Mesothelial cell of epicardium (in vitro differentiated cells): ENCODE results near the gene EXOG. TPM values are rescaled to one million over a fixed set of nuclear protein-coding genes. Genes with fewer than 3 reads are reported as not detected.
A peak's percentile ranks its signal among the peaks of the same experiment; 100 is the strongest.

Experiments
- DNase-seq, 2 experiments: peaks; one replicate each; pipeline ENCODE4 v3.0.0; 2021; ENCODE audit warnings: low spot score in 2 of 2; ENCODE audit not compliant: unreplicated experiment in 2 of 2
- H3K27ac Mint-ChIP-seq: 2 replicates; pipeline ENCODE4 v1.8.0; 2021; ENCODE audit warnings: mixed read lengths
- H3K27me3 Mint-ChIP-seq: 2 replicates; pipeline ENCODE4 v1.8.0; 2021; ENCODE audit warnings: low read depth, mixed read lengths
- H3K36me3 Mint-ChIP-seq: 2 replicates; pipeline ENCODE4 v1.8.0; 2021; ENCODE audit warnings: mixed read lengths
- H3K4me1 Mint-ChIP-seq: 2 replicates; pipeline ENCODE4 v1.8.0; 2021; ENCODE audit warnings: mixed read lengths
- H3K4me3 Mint-ChIP-seq: 2 replicates; pipeline ENCODE4 v1.8.0; 2021; ENCODE audit warnings: mild to moderate bottlenecking, moderate library complexity, mixed read lengths
- H3K9me3 Mint-ChIP-seq: 2 replicates; pipeline ENCODE4 v1.8.0; 2021; ENCODE audit warnings: mixed read lengths
- CTCF ChIP-seq: fragments of 200-600 bp; sonication (generic); IDR thresholded peaks from one replicate; pipeline ENCODE4 v1.5.0; 2021; ENCODE audit warnings: antibody characterized with exemption; ENCODE audit not compliant: unreplicated experiment
- total RNA-seq: library from RNA; stranded (reverse); gene quantifications from 3 replicates; pipeline ENCODE4 v1.2.1, GENCODE V29; 2021

Gene EXOG
- total RNA-seq, 1 donor from 2014 or later: 19.5 TPM

- H3K36me3 Mint-ChIP-seq: no peaks in the 10 kb centered on the region
- H3K4me3 Mint-ChIP-seq: no peak overlapping the region
- H3K9me3 Mint-ChIP-seq: peaks cover 9% of the 10 kb centered on the region
- no peak for DNase-seq
- no peaks in the 10 kb centered on the region for H3K4me1 Mint-ChIP-seq
- H3K27me3 Mint-ChIP-seq: peaks cover 10% of the 10 kb centered on the region
- no peak for TF ChIP-seq CTCF
- H3K27ac Mint-ChIP-seq: no peak overlapping the region
Measured at GRCh38 chr3:38555926-38556325, 59.8 kb downstream of the EXOG start.

GRCh38 chr3:38556640-38557358 is 60.7 kb downstream of the EXOG start:
- Mint-ChIP-seq H3K27ac (no peak overlapping the region), H3K4me3 (no peak overlapping the region), H3K9me3 (peaks cover 9% of the 10 kb centered on the region), H3K27me3 (peaks cover 10% of the 10 kb centered on the region), H3K4me1 (no peaks in the 10 kb centered on the region), H3K36me3 (no peaks in the 10 kb centered on the region)
- TF ChIP-seq CTCF: no peak
- peak in 1 of 2 experiments; percentile 29 for DNase-seq

GRCh38 chr3:38558864-38559263 is 62.7 kb downstream of the EXOG start:
- no peak for TF ChIP-seq CTCF
- H3K4me1 Mint-ChIP-seq: no peaks in the 10 kb centered on the region
- peaks cover 6% of the 10 kb centered on the region for H3K27me3 Mint-ChIP-seq
- H3K36me3 Mint-ChIP-seq: no peaks in the 10 kb centered on the region
- no peak overlapping the region for H3K4me3 Mint-ChIP-seq
- H3K27ac Mint-ChIP-seq: no peak overlapping the region
- H3K9me3 Mint-ChIP-seq: peaks cover 5% of the 10 kb centered on the region
- DNase-seq: no peak

GRCh38 chr3:38560284-38560683 is 64.1 kb downstream of the EXOG start:
- Mint-ChIP-seq H3K4me3 (no peak overlapping the region), H3K4me1 (no peaks in the 10 kb centered on the region), H3K27me3 (peaks cover 6% of the 10 kb centered on the region), H3K27ac (no peak overlapping the region), H3K9me3 (no peaks in the 10 kb centered on the region), H3K36me3 (no peaks in the 10 kb centered on the region)
- TF ChIP-seq CTCF: peak; percentile 48
- DNase-seq: no peak

- H3K4me3 Mint-ChIP-seq: no peak overlapping the region
Measured at GRCh38 chr3:38560996-38561717, 65.0 kb downstream of the EXOG start.

More at GRCh38 chr3:38560996-38561717, 65.0 kb downstream of the EXOG start:
- Mint-ChIP-seq H3K27ac (no peak overlapping the region), H3K27me3 (peaks cover 6% of the 10 kb centered on the region), H3K9me3 (no peaks in the 10 kb centered on the region), H3K4me1 (no peaks in the 10 kb centered on the region), H3K36me3 (no peaks in the 10 kb centered on the region)
- TF ChIP-seq CTCF: no peak
- DNase-seq: no peak
